Astrocyte of the spinal cord (primary cell): ENCODE data around the gene FAM167B.
"Not testable (repeated sequence)": the region's sequence is repeated elsewhere in the genome, so short reads cannot be mapped to it uniquely, and the experiment has no call there.

ENCODE experiments used
- DNase-seq: peaks from one replicate; pipeline ENCODE4 v3.0.0; 2011; ENCODE audit warnings: low read depth, low spot score
- H3K4me3 ChIP-seq: 2 replicates; pipeline ENCODE4 v1.5.1; 2011; ENCODE audit warnings: low read depth, mild to moderate bottlenecking, low read length, moderate library complexity
- CTCF ChIP-seq: IDR thresholded peaks from 2 replicates; pipeline ENCODE4 v1.5.1; 2012; ENCODE audit warnings: low read depth, mild to moderate bottlenecking, low read length, inconsistent platforms
- in situ Hi-C: cut with HindIII; loops from 2 replicates; pipeline ENCODE4 v1.10.0; 2017; ENCODE audit warnings: low sequenced_read_pairs

FAM167B gene

GRCh38 chr1:32273391-32274208, 26.6 kb downstream of the FAM167B start:
- in situ Hi-C loops = no loop called here
- no peak for TF ChIP-seq CTCF
- no peak for DNase-seq
- H3K4me3 ChIP-seq = no peak overlapping the region

DNA sequence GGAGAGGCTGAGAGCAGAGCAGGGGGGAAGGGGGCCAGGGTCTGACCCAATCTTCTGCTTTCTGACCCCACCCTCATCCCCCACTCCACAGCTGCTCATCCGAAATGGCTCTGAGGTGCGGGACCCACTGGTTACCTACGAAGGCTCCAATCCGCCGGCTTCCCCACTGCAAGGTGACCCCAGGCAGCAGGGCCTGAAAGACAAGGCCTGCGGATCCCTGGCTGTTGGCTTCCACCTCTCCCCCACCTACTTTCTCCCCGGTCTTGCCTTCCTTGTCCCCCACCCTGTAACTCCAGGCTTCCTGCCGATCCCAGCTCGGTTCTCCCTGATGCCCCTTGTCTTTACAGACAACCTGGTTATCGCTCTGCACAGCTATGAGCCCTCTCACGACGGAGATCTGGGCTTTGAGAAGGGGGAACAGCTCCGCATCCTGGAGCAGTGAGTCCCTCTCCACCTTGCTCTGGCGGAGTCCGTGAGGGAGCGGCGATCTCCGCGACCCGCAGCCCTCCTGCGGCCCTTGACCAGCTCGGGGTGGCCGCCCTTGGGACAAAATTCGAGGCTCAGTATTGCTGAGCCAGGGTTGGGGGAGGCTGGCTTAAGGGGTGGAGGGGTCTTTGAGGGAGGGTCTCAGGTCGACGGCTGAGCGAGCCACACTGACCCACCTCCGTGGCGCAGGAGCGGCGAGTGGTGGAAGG, 27.8 kb downstream of the FAM167B start:
- DNase-seq = no peak
- no peak overlapping the region for H3K4me3 ChIP-seq
- in situ Hi-C loops = no loop called here
- no peak for TF ChIP-seq CTCF

GRCh38 chr1:32275424-32275823, 28.4 kb downstream of the FAM167B start:
- TF ChIP-seq CTCF = no peak
- no peak overlapping the region for H3K4me3 ChIP-seq
- in situ Hi-C loops = no loop called here
- DNase-seq = no peak

DNA sequence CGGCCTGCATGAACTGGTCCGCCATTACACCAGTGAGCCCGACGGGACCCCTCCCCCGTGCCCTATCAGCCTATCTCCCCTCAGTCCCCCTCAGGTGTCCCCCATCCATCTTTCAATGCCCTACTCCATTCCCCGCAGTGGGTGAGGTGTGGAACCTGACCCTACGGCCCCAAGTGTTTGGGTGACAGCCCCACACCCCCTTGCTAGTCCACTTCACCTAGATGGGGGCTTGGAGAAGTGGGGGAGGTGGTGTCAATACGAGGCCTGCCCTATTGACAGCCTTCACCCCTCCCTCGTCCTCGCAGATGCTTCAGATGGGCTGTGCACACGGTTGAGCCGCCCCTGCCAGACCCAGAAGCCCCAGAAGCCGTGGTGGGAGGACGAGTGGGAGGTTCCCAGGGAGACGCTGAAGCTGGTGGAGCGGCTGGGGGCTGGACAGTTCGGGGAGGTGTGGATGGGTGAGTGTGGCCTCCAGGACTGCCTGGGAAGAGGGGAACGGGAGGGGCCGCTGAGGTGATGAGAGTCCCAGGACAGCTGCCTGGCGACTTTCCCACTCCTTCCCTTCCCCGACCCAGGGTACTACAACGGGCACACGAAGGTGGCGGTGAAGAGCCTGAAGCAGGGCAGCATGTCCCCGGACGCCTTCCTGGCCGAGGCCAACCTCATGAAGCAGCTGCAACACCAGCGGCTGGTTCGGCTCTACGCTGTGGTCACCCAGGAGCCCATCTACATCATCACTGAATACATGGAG, 29.2 kb downstream of the FAM167B start:
- in situ Hi-C loops = no loop called here
- DNase-seq = no peak
- no peak overlapping the region for H3K4me3 ChIP-seq
- no peak for TF ChIP-seq CTCF

DNA sequence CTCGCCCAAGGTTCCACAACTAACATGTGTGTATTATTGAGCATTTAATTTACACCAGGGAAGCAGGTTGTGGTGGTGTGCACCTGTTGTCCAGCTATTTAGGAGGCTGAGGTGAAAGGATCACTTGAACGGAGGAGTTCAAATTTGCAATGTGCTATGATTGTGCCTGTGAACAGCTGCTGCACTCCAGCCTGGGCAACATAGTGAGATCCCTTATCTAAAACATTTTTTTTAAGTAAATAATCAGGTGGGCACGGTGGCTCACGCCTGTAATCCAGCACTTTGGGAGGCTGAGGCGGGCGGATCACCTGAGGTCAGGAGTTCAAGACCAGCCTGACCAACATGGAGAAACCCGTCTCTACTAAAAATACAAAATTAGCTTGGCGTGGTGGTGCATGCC, 37.8 kb downstream of the FAM167B start:
- in situ Hi-C loops, H3K4me3 ChIP-seq, DNase-seq: not testable (repeated sequence)

DNA sequence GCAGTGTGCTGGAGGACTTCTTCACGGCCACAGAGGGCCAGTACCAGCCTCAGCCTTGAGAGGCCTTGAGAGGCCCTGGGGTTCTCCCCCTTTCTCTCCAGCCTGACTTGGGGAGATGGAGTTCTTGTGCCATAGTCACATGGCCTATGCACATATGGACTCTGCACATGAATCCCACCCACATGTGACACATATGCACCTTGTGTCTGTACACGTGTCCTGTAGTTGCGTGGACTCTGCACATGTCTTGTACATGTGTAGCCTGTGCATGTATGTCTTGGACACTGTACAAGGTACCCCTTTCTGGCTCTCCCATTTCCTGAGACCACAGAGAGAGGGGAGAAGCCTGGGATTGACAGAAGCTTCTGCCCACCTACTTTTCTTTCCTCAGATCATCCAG, 38.6 kb downstream of the FAM167B start:
- in situ Hi-C loops = no loop called here
- no peak for TF ChIP-seq CTCF
- DNase-seq = no peak
- H3K4me3 ChIP-seq = no peak overlapping the region
